OCI-LY1 (cell line): ENCODE measurements around the gene LRRC25.

Experiments used
- H2AFZ ChIP-seq: fragments of 200-600 bp; sonication (generic), shearing (Covaris generic); 2 replicates; pipeline ENCODE4 v1.6.0; 2014; ENCODE audit warnings: antibody characterized with exemption, mild to moderate bottlenecking, low read length
- H3F3A ChIP-seq: fragments of 200-600 bp; sonication (generic), shearing (Covaris generic); 2 replicates; pipeline ENCODE4 v1.6.0; 2014; ENCODE audit warnings: mild to moderate bottlenecking, antibody characterized with exemption, low read length, moderate library complexity; ENCODE audit not compliant: insufficient read depth
- H3K27ac ChIP-seq: fragments of 200-600 bp; sonication (generic); 2 replicates; pipeline ENCODE4 v1.5.1; 2014; ENCODE audit warnings: low read length, mixed run types, mild to moderate bottlenecking, low read depth; ENCODE audit not compliant: poor library complexity, severe bottlenecking
- H3K27me3 ChIP-seq: fragments of 200-600 bp; sonication (generic); 2 replicates; pipeline ENCODE4 v1.6.0; 2014; ENCODE audit warnings: antibody characterized with exemption, mild to moderate bottlenecking, low read length, moderate library complexity; ENCODE audit not compliant: insufficient read depth
- H3K36me3 ChIP-seq: fragments of 200-600 bp; sonication (generic); 2 replicates; pipeline ENCODE4 v1.6.1; 2014; ENCODE audit warnings: mild to moderate bottlenecking, antibody characterized with exemption, low read length, moderate library complexity, mixed read lengths; ENCODE audit not compliant: insufficient read depth
- H3K4me1 ChIP-seq: fragments of 200-600 bp; sonication (generic); 2 replicates; pipeline ENCODE4 v1.5.1; 2014; ENCODE audit warnings: mild to moderate bottlenecking, low read length, moderate library complexity; ENCODE audit not compliant: insufficient read depth, severe bottlenecking
- H3K4me2 ChIP-seq: fragments of 200-600 bp; sonication (generic), shearing (Covaris generic); 2 replicates; pipeline ENCODE4 v1.6.1; 2014; ENCODE audit warnings: low read length
- H3K4me3 ChIP-seq: fragments of 200-600 bp; sonication (generic); 2 replicates; pipeline ENCODE4 v1.5.1; 2014; ENCODE audit warnings: low read length, low read depth, mild to moderate bottlenecking, mixed read lengths; ENCODE audit not compliant: poor library complexity, severe bottlenecking
- H3K79me2 ChIP-seq: fragments of 200-600 bp; shearing (Covaris generic); 2 replicates; pipeline ENCODE4 v1.6.1; 2016; ENCODE audit warnings: mixed run types, low read length, mixed read lengths; ENCODE audit not compliant: insufficient read depth
- H3K9ac ChIP-seq: fragments of 200-600 bp; sonication (generic), shearing (Covaris generic); 2 replicates; pipeline ENCODE4 v1.6.1; 2014; ENCODE audit warnings: mild to moderate bottlenecking, low read length, mixed read lengths
- H3K9me2 ChIP-seq: fragments of 200-600 bp; sonication (generic), shearing (Covaris generic); 2 replicates; pipeline ENCODE4 v1.6.1; 2014; ENCODE audit warnings: low read depth, mild to moderate bottlenecking, low read length, mixed read lengths
- H3K9me3 ChIP-seq: fragments of 200-600 bp; shearing (Covaris generic); 2 replicates; pipeline ENCODE4 v1.6.1; 2014; ENCODE audit warnings: low read length, mixed read lengths
- H4K20me1 ChIP-seq: fragments of 200-600 bp; sonication (generic), shearing (Covaris generic); 2 replicates; pipeline ENCODE4 v1.6.0; 2016; ENCODE audit warnings: mild to moderate bottlenecking, low read length; ENCODE audit not compliant: insufficient read depth
- EZH2 ChIP-seq: fragments of 200-600 bp; sonication (generic), shearing (Covaris generic); IDR thresholded peaks from 2 replicates; pipeline ENCODE4 v1.8.0; 2017; ENCODE audit warnings: borderline replicate concordance, mixed run types, mild to moderate bottlenecking, antibody characterized with exemption, low read length, moderate library complexity, mixed read lengths
- TF ChIP-seq, protein P1 (sequence below): fragments of 200-600 bp; sonication (generic), shearing (Covaris generic); IDR thresholded peaks from 2 replicates; pipeline ENCODE4 v1.5.1; 2017; ENCODE audit warnings: mild to moderate bottlenecking, antibody characterized with exemption, low read length, moderate library complexity, mixed read lengths

The LRRC25 gene

DNA sequence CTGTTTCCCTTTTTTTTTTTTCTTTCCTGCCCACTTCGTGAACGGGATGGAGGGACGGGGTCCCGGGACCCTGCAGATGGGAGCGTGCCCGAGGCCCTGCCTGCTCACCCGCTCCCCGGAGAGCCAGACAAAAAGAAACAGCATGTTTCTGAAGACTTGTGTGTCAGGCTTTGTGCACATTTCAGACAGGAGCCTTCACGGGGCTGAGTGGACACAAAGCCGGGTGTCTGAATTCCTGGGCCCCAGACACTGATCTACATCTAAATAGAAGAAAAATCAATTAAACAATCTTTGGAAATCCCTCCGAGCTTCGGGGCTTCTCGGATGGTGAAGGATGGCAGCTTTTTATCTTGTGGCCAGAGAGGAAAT, 52.9 kb downstream of the LRRC25 start:
- Histone ChIP-seq H2AFZ (no peak overlapping the region), H3F3A (no peaks in the 10 kb centered on the region), H3K27me3 (no peaks in the 10 kb centered on the region), H3K9me2 (no peaks in the 10 kb centered on the region), H3K4me1 (peaks cover 14% of the 10 kb centered on the region), H4K20me1 (no peaks in the 10 kb centered on the region), H3K4me2 (no peak overlapping the region), H3K9ac (no peak overlapping the region), H3K27ac (no peak overlapping the region), H3K9me3 (no peaks in the 10 kb centered on the region), H3K4me3 (no peak overlapping the region), H3K79me2 (no peaks in the 10 kb centered on the region), H3K36me3 (peaks cover 4% of the 10 kb centered on the region; the same call in 1 of the 2 replicates)
- no peak for TF ChIP-seq EZH2
- TF ChIP-seq, protein P1, sequence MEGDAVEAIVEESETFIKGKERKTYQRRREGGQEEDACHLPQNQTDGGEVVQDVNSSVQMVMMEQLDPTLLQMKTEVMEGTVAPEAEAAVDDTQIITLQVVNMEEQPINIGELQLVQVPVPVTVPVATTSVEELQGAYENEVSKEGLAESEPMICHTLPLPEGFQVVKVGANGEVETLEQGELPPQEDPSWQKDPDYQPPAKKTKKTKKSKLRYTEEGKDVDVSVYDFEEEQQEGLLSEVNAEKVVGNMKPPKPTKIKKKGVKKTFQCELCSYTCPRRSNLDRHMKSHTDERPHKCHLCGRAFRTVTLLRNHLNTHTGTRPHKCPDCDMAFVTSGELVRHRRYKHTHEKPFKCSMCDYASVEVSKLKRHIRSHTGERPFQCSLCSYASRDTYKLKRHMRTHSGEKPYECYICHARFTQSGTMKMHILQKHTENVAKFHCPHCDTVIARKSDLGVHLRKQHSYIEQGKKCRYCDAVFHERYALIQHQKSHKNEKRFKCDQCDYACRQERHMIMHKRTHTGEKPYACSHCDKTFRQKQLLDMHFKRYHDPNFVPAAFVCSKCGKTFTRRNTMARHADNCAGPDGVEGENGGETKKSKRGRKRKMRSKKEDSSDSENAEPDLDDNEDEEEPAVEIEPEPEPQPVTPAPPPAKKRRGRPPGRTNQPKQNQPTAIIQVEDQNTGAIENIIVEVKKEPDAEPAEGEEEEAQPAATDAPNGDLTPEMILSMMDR: no peak

DNA sequence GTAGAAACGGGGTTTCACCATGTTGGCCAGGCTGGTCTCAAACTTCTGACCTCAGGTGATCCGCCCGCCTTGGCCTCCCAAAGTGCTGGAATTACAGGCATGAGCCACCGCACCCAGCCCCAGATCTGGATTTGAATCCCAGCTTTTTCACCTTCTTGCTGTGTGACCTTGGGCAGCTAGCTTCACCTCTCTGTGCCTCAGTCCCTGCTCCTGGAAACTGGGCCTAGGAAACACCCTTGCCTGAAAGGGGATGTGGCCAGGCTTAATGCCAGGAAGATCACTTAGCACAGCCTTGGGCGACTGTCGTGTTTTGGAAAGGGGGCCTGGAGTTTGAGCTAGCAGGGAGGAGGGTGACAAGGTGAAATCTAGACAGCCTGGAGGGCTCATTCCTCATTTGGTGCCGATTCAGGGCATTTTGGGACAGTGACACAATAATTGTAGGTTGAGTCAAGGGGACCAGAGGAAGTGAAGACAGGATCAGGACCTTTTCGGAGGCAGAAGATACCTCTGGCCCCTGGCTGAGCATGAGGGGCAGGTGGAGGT, 55.3 kb downstream of the LRRC25 start:
- Histone ChIP-seq H3K4me2 (no peak overlapping the region), H2AFZ (no peak overlapping the region), H3K9me3 (no peaks in the 10 kb centered on the region), H3K4me1 (peaks cover 15% of the 10 kb centered on the region), H3K27ac (no peak overlapping the region), H3K36me3 (peaks cover 4% of the 10 kb centered on the region; the same call in 1 of the 2 replicates), H3K27me3 (no peaks in the 10 kb centered on the region; the same call in 1 of the 2 replicates), H3K9me2 (no peaks in the 10 kb centered on the region), H4K20me1 (no peaks in the 10 kb centered on the region), H3K4me3 (no peak overlapping the region), H3F3A (no peaks in the 10 kb centered on the region), H3K79me2 (no peaks in the 10 kb centered on the region), H3K9ac (no peak overlapping the region)
- TF ChIP-seq, protein P1: no peak
- TF ChIP-seq EZH2: no peak
